A673 (cell line): Measurements from ENCODE around the gene NAE1.

Experiments used
- EZH2 ChIP-seq: fragments of 200-600 bp; sonication (generic); IDR thresholded peaks from 2 replicates; pipeline ENCODE4 v1.6.1; 2017; ENCODE audit warnings: borderline replicate concordance, low read depth, mild to moderate bottlenecking, mixed read lengths, antibody characterized with exemption, low read length; ENCODE audit not compliant: poor library complexity, severe bottlenecking
- TF ChIP-seq, protein P1 (sequence below): fragments of 300-800, 200-600 bp; sonication (generic); conservative IDR thresholded peaks from 2 replicates; pipeline ENCODE4 v1.5.1; 2017; ENCODE audit warnings: low read depth, mild to moderate bottlenecking, antibody characterized with exemption, low read length, moderate library complexity, mixed read lengths

- TF ChIP-seq, protein P1, sequence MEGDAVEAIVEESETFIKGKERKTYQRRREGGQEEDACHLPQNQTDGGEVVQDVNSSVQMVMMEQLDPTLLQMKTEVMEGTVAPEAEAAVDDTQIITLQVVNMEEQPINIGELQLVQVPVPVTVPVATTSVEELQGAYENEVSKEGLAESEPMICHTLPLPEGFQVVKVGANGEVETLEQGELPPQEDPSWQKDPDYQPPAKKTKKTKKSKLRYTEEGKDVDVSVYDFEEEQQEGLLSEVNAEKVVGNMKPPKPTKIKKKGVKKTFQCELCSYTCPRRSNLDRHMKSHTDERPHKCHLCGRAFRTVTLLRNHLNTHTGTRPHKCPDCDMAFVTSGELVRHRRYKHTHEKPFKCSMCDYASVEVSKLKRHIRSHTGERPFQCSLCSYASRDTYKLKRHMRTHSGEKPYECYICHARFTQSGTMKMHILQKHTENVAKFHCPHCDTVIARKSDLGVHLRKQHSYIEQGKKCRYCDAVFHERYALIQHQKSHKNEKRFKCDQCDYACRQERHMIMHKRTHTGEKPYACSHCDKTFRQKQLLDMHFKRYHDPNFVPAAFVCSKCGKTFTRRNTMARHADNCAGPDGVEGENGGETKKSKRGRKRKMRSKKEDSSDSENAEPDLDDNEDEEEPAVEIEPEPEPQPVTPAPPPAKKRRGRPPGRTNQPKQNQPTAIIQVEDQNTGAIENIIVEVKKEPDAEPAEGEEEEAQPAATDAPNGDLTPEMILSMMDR, result no peak
- no peak for TF ChIP-seq EZH2
These were observed 21.0 kb downstream of the NAE1 start for GRCh38 chr16:66809765-66810164.
